Small intestine (tissue), 7 donors: ENCODE results near the gene GABRR1. TPM values are rescaled to one million over a fixed set of nuclear protein-coding genes. Genes with fewer than 3 reads are reported as not detected.

Source experiments
- DNase-seq, 2 donors: peaks; one replicate each; pipeline versions ENCODE4 v3.0.0 to v3.0.0-alpha.2; 2013
- FAIRE-seq: peaks from 2 replicates; lab custom pipeline; 2012; peaks lifted over from hg19 to GRCh38; lab: Jason Lieb, UNC
- H3K27ac ChIP-seq, 3 donors: one replicate each; pipeline ENCODE4 v1.5.1; 2013; ENCODE audit warnings: low read length in 2 of 3, mild to moderate bottlenecking in 2 of 3, control low read depth in 1 of 3, inconsistent platforms in 1 of 3, low read depth in 1 of 3, moderate library complexity in 1 of 3
- H3K27me3 ChIP-seq, 3 donors: one replicate each; pipeline ENCODE4 v1.6.1; 2013; ENCODE audit warnings: low read length in 3 of 3, inconsistent platforms in 1 of 3; ENCODE audit not compliant: control insufficient read depth in 3 of 3, insufficient read depth in 3 of 3
- H3K36me3 ChIP-seq, 3 donors: one replicate each; pipeline ENCODE4 v1.6.1; 2013; ENCODE audit warnings: low read length in 3 of 3, inconsistent platforms in 1 of 3, low read depth in 1 of 3, mild to moderate bottlenecking in 1 of 3, moderate library complexity in 1 of 3; ENCODE audit not compliant: control insufficient read depth in 3 of 3, insufficient read depth in 2 of 3
- H3K4me1 ChIP-seq, 3 donors: one replicate each; pipeline ENCODE4 v1.6.1; 2013; ENCODE audit warnings: low read length in 2 of 3, inconsistent platforms in 1 of 3, low read depth in 1 of 3, mild to moderate bottlenecking in 1 of 3, moderate library complexity in 1 of 3; ENCODE audit not compliant: control insufficient read depth in 3 of 3, insufficient read depth in 2 of 3
- H3K4me3 ChIP-seq, 3 donors: one replicate each; pipeline ENCODE4 v1.5.1; 2013; ENCODE audit warnings: low read length in 3 of 3, control low read depth in 1 of 3, inconsistent platforms in 1 of 3, low read depth in 1 of 3, mild to moderate bottlenecking in 1 of 3, moderate library complexity in 1 of 3
- H3K9me3 ChIP-seq, 2 donors: one replicate each; pipeline ENCODE4 v1.6.1; 2013; ENCODE audit warnings: low read depth in 1 of 2, low read length in 1 of 2; ENCODE audit not compliant: control insufficient read depth in 2 of 2, insufficient read depth in 1 of 2
- WGBS, 3 donors: extraction: QIAGEN DNeasy Blood & Tissue Kit; methylation state at CpG; one replicate each; pipeline ENCODE4 v1.1.7; 2013; 5-methylcytosine and 5-hydroxymethylcytosine counted together
- polyA plus RNA-seq, 4 donors: library from polyadenylated mRNA; stranded (reverse) in 3 of 4; unstranded in 1 of 4; fragments of 200-250 nt in 3 of 4; fragments of 120-200 nt in 1 of 4; gene quantifications; one replicate each; pipeline versions ENCODE4 v1.2.1 to v1.2.3, GENCODE V29; 2013
- donor health status: healthy with polysubstance abuse.
- donor health status: control.
- donor health status: control.
- donor health status: Bipolar disorder and iron deficiency.
- donor health status: healthy.

Gene GABRR1
- polyA plus RNA-seq, 4 donors = not detected

DNA sequence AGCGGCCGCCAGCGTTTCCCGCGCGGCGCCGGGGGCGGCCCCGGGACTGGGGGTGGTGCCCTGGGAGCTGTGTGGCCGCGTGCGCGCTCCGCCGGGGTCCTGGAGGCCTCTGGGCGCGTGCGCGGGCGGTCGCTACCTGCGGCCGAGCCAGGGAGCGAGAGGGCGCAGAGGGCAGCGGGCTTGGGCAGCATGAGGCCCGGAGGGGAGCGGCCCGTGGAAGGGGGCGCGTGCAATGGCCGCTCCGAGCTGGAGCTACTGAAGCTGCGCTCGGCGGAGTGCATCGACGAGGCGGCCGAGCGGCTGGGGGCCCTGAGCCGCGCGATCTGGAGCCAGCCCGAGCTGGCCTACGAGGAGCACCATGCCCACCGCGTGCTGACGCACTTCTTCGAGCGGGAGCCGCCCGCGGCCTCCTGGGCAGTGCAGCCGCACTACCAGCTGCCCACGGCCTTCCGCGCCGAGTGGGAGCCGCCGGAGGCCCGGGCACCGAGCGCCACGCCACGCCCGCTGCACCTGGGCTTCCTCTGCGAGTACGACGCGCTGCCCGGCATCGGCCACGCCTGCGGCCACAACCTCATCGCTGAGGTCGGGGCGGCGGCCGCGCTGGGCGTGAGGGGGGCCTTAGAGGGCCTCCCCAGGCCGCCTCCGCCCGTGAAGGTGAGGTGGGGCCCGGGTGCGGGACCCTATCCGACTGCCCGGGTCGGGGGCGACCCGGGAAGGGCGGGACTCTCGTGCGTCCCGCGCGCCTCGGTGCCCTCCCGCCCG lies 71.0 kb downstream of the GABRR1 start, which contains the start of gene PM20D2:
TSS of gene PM20D2 (plus strand) at position 100 of the 762 bp plus-strand sequence. CDS start at position 190, 90 bp downstream.
- 0% methylated on average over 81 to 102 of the region's 102 CpGs for WGBS, 3 donors
- H3K27me3 ChIP-seq = no peaks in the 10 kb centered on the region
- FAIRE-seq = no peak
- H3K4me1 ChIP-seq = peaks cover 2 to 5% (median 3%) of the 10 kb centered on the region in 3 donors
- peak within 1 kb of the TSS; percentile 81 to 90 (median 83) for H3K27ac ChIP-seq
- peak; percentile 64 to 93 for DNase-seq
- H3K9me3 ChIP-seq = no peaks in the 10 kb centered on the region
- H3K4me3 ChIP-seq = peak within 1 kb of the TSS; percentile 49 to 92 (median 83)
- peaks cover 0 to 4% (median 0%) of the 10 kb centered on the region in 3 donors for H3K36me3 ChIP-seq

DNA sequence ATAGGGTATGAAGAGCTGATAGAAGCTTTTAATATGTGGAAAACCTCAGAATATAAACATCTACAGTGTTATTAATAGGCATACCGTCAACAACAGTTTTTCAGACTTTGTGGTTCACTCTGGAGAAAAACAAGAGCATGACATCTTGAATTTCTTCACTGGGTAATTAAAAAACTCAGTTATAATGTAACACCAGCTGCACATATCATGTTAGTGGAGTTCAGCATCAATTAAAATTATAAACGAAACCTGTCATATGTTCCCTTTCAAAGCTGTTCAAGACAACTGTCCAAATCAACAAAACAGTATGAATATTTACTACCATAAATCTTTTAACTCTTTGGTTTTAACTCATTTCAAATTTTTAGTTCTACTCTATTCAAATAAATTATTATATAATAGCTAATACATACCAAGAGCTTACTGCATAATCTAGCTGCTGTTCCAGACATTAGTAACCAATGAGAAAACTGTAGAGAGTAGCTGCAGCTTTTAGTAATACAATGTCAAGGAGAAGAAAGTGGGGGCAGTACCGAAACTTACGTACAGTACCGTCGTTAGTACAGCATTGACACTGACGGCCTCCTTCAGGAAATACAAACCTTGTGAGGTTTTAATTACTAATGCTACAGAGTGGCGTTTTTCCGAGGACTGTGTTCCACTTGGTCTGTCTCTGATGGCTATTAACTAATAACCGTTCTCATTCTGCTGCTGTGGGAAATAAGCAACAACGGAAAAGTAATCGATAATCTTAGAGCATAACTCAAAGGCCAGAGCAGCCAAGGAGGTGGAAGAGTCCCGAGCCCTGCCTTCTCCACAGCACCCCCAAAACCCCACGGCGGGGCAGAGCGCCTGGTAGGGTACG lies 71.8 kb downstream of the GABRR1 start:
- peaks cover 2 to 13% (median 3%) of the 10 kb centered on the region in 3 donors for H3K4me1 ChIP-seq
- peak; percentile 61 for FAIRE-seq

DNA sequence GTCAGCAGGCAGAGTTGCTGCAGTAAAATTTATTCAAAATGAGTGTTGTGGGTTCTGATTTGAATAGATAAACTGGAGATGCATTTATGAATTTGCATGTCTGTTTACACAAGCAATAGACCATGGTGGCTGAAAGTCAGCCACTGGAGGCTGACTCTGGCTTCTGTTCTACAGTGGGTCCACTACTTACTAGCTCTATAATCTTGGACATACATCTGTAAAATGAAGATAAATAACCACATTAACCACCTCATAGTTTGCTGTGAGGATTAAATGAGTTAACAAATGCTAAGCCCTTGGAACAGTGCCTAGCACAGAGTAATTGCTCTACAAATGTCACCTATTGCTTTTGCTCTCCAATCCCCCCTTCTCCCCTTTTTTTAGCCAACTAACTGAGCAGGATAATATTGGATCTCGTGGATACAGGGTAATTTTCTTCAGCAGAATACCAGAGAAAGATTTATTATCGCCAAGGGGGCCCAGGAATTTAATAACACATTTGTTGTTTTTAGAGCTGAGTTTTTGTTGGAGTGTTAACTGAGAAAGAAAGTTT lies 72.7 kb downstream of the GABRR1 start:
- Histone ChIP-seq H3K9me3 (no peaks in the 10 kb centered on the region), H3K4me1 (peaks cover 0 to 15% (median 6%) of the 10 kb centered on the region in 3 donors), H3K4me3 (no peak overlapping the region), H3K27me3 (no peaks in the 10 kb centered on the region), H3K27ac (no peak overlapping the region), H3K36me3 (no peaks in the 10 kb centered on the region)
- DNase-seq = no peak
- FAIRE-seq = no peak
- WGBS, 3 donors = 70 to 75% (median 71%) methylated on average over 2 of the region's 2 CpGs

More for the DNA sequence above, 71.8 kb downstream of the GABRR1 start:
- peak overlapping the region; percentile 81 to 90 (median 83) for H3K27ac ChIP-seq
- H3K36me3 ChIP-seq = peaks cover 0 to 2% (median 0%) of the 10 kb centered on the region in 3 donors
- DNase-seq = peak in 1 of 2 donors; percentile 58
- no peaks in the 10 kb centered on the region for H3K27me3 ChIP-seq
- whole genome bisulfite sequencing, 3 donors = 4 to 5% (median 4%) methylated on average over 16 to 17 of the region's 17 CpGs
- no peaks in the 10 kb centered on the region for H3K9me3 ChIP-seq
- H3K4me3 ChIP-seq = peak overlapping the region; percentile 49 to 92 (median 83)

DNA sequence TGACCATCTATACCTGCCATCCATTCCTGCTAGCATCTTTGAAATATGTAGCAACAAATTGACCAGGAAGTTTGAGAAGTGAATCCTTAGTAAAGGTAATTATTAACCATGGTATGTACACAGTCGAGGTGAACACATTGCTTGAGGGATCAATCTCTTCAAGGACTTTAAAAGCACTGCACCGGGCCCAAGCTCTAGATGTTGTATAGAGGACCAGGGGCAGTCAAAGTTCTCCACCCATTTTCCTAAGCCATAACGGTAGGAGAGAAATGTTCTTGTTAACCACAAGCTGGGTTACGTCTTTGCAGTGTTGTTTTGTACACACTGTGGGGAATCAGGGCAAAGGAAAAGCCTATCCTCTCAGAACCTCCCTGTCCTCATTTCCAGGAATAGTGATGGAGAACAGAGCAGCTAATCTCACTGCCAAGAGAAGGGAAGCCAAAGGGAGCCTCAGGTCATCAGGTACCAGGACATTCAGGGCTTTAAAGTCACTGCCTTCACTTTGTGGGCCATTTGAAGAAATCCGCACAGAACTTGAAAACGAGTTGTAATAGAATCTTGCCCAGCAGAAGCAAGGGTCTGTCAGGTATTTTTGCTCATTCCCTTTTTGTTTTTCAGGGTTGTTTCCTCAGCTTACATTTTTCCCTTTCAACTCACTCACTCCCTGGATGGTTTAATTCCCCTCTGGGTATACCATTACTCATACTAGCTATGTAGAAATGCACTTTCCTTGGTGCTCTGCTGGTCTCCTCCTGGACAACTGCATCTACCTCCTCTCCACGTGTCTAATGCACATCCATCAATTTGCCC lies 76.6 kb downstream of the GABRR1 start:
- H3K4me1 ChIP-seq = peaks cover 2 to 16% (median 6%) of the 10 kb centered on the region in 3 donors
- no peak overlapping the region for H3K27ac ChIP-seq
- peak; percentile 68 to 76 for DNase-seq
- no peaks in the 10 kb centered on the region for H3K27me3 ChIP-seq
- no peaks in the 10 kb centered on the region for H3K9me3 ChIP-seq
- peak; percentile 41 for FAIRE-seq
- H3K4me3 ChIP-seq = no peak overlapping the region
- no peaks in the 10 kb centered on the region for H3K36me3 ChIP-seq
- 42 to 64% (median 50%) methylated on average over 7 of the region's 7 CpGs for WGBS, 3 donors

DNA sequence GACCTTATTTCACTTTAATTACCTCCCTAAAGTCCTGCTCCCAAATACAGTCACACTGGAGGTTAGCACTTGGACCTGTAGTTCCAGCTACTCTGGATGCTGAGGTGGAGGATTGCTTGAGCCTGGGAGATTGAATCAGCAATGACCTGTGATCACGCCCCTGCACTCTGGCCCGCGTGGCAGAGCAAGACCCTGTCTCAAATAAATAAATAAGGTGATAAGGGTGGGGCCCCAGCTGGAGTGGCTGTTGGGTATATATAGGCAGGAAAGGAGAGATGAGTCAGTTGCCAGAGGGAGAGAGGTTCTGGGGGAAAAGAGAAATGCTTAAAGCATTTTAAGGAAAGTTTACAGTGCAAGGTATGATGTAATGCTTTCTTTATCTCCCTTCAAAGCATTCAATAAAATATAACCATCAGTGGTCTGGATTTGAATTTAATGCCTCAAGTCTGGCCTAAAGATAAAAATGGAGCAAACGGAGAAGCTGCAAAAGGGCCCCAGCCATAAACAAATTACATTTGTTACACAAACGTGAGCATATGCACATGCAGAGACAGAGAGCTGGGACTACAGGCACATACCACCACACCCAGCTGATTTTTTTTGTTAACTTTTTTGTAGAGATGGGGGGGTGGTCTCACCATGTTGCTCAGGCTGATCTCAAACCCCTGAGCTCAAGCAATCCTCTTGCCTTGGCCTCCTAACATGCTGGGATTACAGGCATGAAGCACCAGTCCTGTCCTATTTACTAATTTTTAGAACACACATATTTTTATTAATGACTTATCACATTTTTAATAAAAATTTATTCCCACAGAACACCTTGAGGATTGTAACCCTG lies 77.4 kb downstream of the GABRR1 start:
- DNase-seq (peak; percentile 33 to 35), FAIRE-seq (no peak)
- H3K4me3 ChIP-seq = no peak overlapping the region
- H3K27ac ChIP-seq = peak overlapping the region in 1 of 3 donors; percentile 27
- no peaks in the 10 kb centered on the region for H3K36me3 ChIP-seq
- 26 to 60% (median 43%) methylated on average over 5 of the region's 5 CpGs for WGBS, 3 donors
- H3K27me3 ChIP-seq = no peaks in the 10 kb centered on the region
- no peaks in the 10 kb centered on the region for H3K9me3 ChIP-seq
- H3K4me1 ChIP-seq = peaks cover 2 to 16% (median 6%) of the 10 kb centered on the region in 3 donors

DNA sequence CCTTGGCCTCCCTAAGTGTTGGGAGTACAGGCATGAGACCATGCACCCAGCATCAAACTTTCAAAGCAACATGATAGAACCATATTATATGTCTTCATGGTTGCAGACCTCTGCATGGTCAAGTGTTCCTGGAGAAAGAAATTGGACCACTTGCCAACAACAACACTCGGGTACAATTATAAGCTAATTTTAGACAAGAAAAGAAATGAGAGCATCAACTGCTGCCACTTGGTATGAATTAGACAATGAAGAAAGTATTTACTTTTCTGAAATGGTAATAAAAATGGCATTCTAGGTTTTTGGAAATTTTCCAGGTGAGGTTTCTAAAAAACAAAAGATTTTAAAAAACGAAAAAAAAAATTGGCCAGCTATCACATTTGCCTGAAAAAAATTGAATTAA lies 79.0 kb downstream of the GABRR1 start:
- H3K4me3 ChIP-seq = no peak overlapping the region
- peaks cover 0 to 2% (median 0%) of the 10 kb centered on the region in 3 donors for H3K36me3 ChIP-seq
- peaks cover 2 to 16% (median 3%) of the 10 kb centered on the region in 3 donors for H3K4me1 ChIP-seq
- H3K9me3 ChIP-seq = peaks cover 0 to 10% of the 10 kb centered on the region in 2 donors
- no peak for DNase-seq
- no peaks in the 10 kb centered on the region for H3K27me3 ChIP-seq
- H3K27ac ChIP-seq = no peak overlapping the region
- no peak for FAIRE-seq
- WGBS, 3 donors = 91 to 95% (median 93%) methylated on average over 2 of the region's 2 CpGs

DNA sequence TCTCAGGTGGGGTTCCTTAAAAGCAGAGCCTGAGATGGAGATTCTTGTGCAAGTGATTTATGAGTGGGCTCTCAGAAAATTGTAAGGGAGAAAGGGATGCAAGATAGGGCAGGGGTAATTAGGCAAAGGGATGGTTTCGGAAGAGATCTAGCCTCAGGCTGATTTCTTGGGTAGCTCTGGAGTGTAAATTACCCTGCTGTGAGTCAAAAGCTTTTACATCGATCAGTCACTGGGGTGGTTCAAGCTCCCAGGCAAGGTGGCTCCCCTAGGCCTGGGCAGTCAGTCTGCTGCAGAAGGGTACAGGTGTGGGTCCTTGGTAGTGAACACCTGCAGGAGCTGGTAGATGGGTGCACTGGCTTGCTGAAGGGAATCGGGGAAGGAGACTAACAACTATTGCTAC lies 82.4 kb downstream of the GABRR1 start:
- Histone ChIP-seq H3K36me3 (peaks cover 0 to 2% (median 0%) of the 10 kb centered on the region in 3 donors), H3K9me3 (peaks cover 0 to 10% of the 10 kb centered on the region in 2 donors), H3K27ac (no peak overlapping the region), H3K4me1 (peaks cover under 1 to 4% (median 2%) of the 10 kb centered on the region in 3 donors), H3K27me3 (no peaks in the 10 kb centered on the region), H3K4me3 (no peak overlapping the region)
- DNase-seq (no peak), FAIRE-seq (no peak)
- 88 to 98% (median 94%) methylated on average over 3 of the region's 3 CpGs for WGBS, 3 donors
